Measurements from ENCODE around the gene GGT1.
"Not testable (repeated sequence)": the region's sequence is repeated elsewhere in the genome, so short reads cannot be mapped to it uniquely, and the experiment has no call there.

- TF ChIP-seq, protein P1, sequence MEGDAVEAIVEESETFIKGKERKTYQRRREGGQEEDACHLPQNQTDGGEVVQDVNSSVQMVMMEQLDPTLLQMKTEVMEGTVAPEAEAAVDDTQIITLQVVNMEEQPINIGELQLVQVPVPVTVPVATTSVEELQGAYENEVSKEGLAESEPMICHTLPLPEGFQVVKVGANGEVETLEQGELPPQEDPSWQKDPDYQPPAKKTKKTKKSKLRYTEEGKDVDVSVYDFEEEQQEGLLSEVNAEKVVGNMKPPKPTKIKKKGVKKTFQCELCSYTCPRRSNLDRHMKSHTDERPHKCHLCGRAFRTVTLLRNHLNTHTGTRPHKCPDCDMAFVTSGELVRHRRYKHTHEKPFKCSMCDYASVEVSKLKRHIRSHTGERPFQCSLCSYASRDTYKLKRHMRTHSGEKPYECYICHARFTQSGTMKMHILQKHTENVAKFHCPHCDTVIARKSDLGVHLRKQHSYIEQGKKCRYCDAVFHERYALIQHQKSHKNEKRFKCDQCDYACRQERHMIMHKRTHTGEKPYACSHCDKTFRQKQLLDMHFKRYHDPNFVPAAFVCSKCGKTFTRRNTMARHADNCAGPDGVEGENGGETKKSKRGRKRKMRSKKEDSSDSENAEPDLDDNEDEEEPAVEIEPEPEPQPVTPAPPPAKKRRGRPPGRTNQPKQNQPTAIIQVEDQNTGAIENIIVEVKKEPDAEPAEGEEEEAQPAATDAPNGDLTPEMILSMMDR (conservative IDR thresholded peaks at IDR 0.05; ENCODE audit: low read length), result not testable (repeated sequence)
- not testable (repeated sequence) for TF ChIP-seq EZH2phosphoT487 (IDR thresholded peaks at IDR 0.05; ENCODE audit: borderline replicate concordance, low read depth, low read length)
These were observed 4.5 kb downstream of the GGT1 start for GRCh38 chr22:24607429-24607983.
